Thymus (tissue), 11 donors: ENCODE results near the gene NKAIN2. TPM values are rescaled to one million over a fixed set of nuclear protein-coding genes. Genes with fewer than 3 reads are reported as not detected.

Source experiments
- DNase-seq, 9 donors: peaks; one replicate each; pipeline ENCODE4 v3.0.0-alpha.2; 2013; ENCODE audit warnings: low spot score in 9 of 9, low read depth in 6 of 9, missing footprints in 1 of 9
- H3K27ac ChIP-seq, 2 donors: one replicate each; pipeline ENCODE4 v1.5.1; 2013; ENCODE audit warnings: control low read depth in 1 of 2, low read depth in 1 of 2, low read length in 1 of 2, mild to moderate bottlenecking in 1 of 2, moderate library complexity in 1 of 2
- H3K27me3 ChIP-seq, 2 donors: one replicate each; pipeline ENCODE4 v1.5.1; 2013; ENCODE audit warnings: low read length in 1 of 2; ENCODE audit not compliant: control insufficient read depth in 2 of 2, insufficient read depth in 1 of 2
- H3K36me3 ChIP-seq, 2 donors: one replicate each; pipeline ENCODE4 v1.5.1; 2013; ENCODE audit warnings: low read length in 1 of 2, mild to moderate bottlenecking in 1 of 2, moderate library complexity in 1 of 2; ENCODE audit not compliant: control insufficient read depth in 2 of 2, insufficient read depth in 2 of 2
- H3K4me1 ChIP-seq, 2 donors: one replicate each; pipeline ENCODE4 v1.5.1; 2013; ENCODE audit warnings: low read length in 2 of 2; ENCODE audit not compliant: control insufficient read depth in 2 of 2, insufficient read depth in 2 of 2
- H3K4me3 ChIP-seq, 2 donors: one replicate each; pipeline ENCODE4 v1.5.1; 2013; ENCODE audit warnings: low read length in 2 of 2, control low read depth in 1 of 2, mild to moderate bottlenecking in 1 of 2
- H3K9me3 ChIP-seq, 2 donors: one replicate each; pipeline ENCODE4 v1.5.1; 2013; ENCODE audit warnings: low read length in 1 of 2, mild to moderate bottlenecking in 1 of 2; ENCODE audit not compliant: control insufficient read depth in 2 of 2, insufficient read depth in 1 of 2
- WGBS: extraction: QIAGEN DNeasy Blood & Tissue Kit; methylation state at CpG from one replicate; pipeline ENCODE4 v1.1.7; 2013; 5-methylcytosine and 5-hydroxymethylcytosine counted together
- polyA plus RNA-seq: library from polyadenylated mRNA; stranded (reverse); fragments of 200-250 nt; gene quantifications from one replicate; pipeline ENCODE4 v1.2.3, GENCODE V29; 2013
- total RNA-seq: library from RNA; stranded (reverse); fragments of 120-200 nt; gene quantifications from one replicate; pipeline ENCODE4 v1.2.4, GENCODE V29; 2013
- donor health status: healthy.

Gene NKAIN2
- total and polyA plus RNA-seq, 2 donors, result 1.2 to 2.4 TPM

DNA sequence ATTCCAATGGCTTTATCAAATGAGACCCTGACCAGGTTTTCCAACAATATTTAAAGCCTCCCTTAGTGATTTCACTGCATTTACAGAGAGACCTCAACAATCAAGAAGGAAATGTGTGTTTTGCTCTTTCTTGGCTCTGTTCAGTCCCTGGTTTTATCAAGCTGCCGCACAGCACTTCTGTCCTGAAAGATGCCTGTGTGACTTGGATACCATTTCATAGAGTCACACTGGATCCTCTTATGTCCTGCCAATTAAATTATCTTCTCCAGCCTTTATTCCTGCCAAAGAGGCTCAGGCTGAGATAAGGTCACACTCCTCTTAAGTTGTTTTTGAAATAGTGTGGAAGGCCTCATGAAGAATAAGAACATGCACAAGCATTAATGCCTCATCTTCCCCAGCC is 961.6 kb downstream of the NKAIN2 start:
- DNase-seq, result no peak
- Histone ChIP-seq H3K36me3 (no peaks in the 10 kb centered on the region), H3K9me3 (no peaks in the 10 kb centered on the region), H3K4me1 (no peaks in the 10 kb centered on the region), H3K4me3 (no peak overlapping the region), H3K27ac (no peak overlapping the region), H3K27me3 (no peaks in the 10 kb centered on the region)
- 92% methylated on average over 1 of the region's 1 CpG for WGBS

DNA sequence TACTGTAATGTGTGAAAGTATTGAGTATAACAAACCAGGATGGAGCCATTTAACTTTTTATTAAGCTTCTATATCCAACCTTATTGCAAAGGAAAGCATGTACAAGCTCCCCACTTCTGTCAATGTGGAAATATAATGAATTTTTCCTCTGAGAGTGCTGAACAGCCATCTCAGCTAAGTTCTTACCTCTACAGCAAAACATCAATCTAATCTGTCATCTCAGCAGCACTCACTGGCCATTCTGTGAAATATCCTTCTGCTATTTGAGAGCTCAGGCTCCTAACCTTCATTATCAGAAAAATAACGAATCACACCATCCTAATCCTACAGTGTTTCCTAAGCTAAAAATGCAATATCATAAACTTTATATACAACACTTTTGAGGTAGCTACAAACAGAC is 964.6 kb downstream of the NKAIN2 start:
- 84% methylated on average over 1 of the region's 1 CpG for WGBS
- Histone ChIP-seq H3K4me1 (no peaks in the 10 kb centered on the region), H3K9me3 (no peaks in the 10 kb centered on the region), H3K4me3 (no peak overlapping the region), H3K27me3 (no peaks in the 10 kb centered on the region), H3K36me3 (no peaks in the 10 kb centered on the region), H3K27ac (no peak overlapping the region)
- no peak for DNase-seq

- no peaks in the 10 kb centered on the region for H3K9me3 ChIP-seq
- H3K4me1 ChIP-seq, result no peaks in the 10 kb centered on the region
- H3K27ac ChIP-seq, result no peak overlapping the region
- no peak for DNase-seq
- no peaks in the 10 kb centered on the region for H3K27me3 ChIP-seq
- WGBS, result 89% methylated on average over 1 of the region's 1 CpG
- H3K36me3 ChIP-seq, result no peaks in the 10 kb centered on the region
- H3K4me3 ChIP-seq, result no peak overlapping the region
Measured at GRCh38 chr6:124769811-124770544, 966.3 kb downstream of the NKAIN2 start.

- WGBS, result 91% methylated on average over 3 of the region's 3 CpGs
- Histone ChIP-seq H3K36me3 (no peaks in the 10 kb centered on the region), H3K27me3 (no peaks in the 10 kb centered on the region), H3K4me1 (no peaks in the 10 kb centered on the region), H3K27ac (no peak overlapping the region), H3K4me3 (no peak overlapping the region), H3K9me3 (no peaks in the 10 kb centered on the region)
- DNase-seq, result no peak
Measured at GRCh38 chr6:124770784-124771183, 967.1 kb downstream of the NKAIN2 start.

- H3K27ac ChIP-seq, result no peak overlapping the region
- no peak overlapping the region for H3K4me3 ChIP-seq
- H3K36me3 ChIP-seq, result no peaks in the 10 kb centered on the region
- H3K27me3 ChIP-seq, result no peaks in the 10 kb centered on the region
- WGBS, result 91% methylated on average over 3 of the region's 3 CpGs
- DNase-seq, result no peak
- H3K9me3 ChIP-seq, result no peaks in the 10 kb centered on the region
- no peaks in the 10 kb centered on the region for H3K4me1 ChIP-seq
Measured at GRCh38 chr6:124772733-124773319, 969.2 kb downstream of the NKAIN2 start.

DNA sequence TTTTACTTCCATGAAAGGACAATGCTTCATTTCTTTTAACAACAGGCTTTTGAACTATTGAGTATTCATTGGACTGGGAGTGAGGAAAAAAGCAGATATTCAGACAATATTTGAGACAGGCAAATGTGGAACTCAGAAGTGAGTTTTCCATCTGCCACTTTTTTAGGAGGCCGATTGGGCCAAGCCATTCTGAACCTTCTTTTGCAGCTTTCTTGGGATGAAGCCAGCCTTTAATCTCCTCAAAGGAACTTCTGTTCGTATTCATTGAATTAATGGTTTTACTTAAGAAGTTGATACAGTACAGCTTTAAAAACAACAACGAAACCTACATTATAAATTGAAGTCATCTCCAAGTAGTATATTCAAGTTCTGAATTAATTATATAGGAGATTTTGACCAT is 971.5 kb downstream of the NKAIN2 start:
- no peaks in the 10 kb centered on the region for H3K9me3 ChIP-seq
- no peaks in the 10 kb centered on the region for H3K4me1 ChIP-seq
- 75% methylated on average over 3 of the region's 3 CpGs for WGBS
- no peak overlapping the region for H3K4me3 ChIP-seq
- H3K27me3 ChIP-seq, result no peaks in the 10 kb centered on the region
- H3K27ac ChIP-seq, result no peak overlapping the region
- no peaks in the 10 kb centered on the region for H3K36me3 ChIP-seq
- no peak for DNase-seq

DNA sequence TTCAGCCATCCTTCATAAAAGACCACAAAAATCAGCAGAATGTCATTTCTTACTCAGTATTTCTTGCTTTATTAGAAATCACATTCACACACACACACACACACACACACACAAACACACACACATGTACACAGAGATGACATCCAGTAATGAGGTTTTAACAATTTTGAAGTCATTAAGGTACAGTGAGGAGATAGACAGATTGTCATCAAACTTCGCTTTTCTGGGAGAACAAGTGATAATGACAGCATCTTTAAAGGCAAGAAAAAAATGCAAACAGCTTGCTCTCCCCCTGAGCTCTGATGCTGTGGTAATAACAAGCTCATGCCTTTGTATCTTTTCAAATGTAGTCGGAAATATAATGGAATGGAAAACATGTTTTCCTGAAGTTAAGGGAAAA is 974.2 kb downstream of the NKAIN2 start:
- Histone ChIP-seq H3K36me3 (no peaks in the 10 kb centered on the region), H3K9me3 (no peaks in the 10 kb centered on the region), H3K27me3 (no peaks in the 10 kb centered on the region), H3K27ac (no peak overlapping the region), H3K4me1 (no peaks in the 10 kb centered on the region), H3K4me3 (no peak overlapping the region)
- WGBS, result 95% methylated on average over 2 of the region's 2 CpGs
- DNase-seq, result no peak

DNA sequence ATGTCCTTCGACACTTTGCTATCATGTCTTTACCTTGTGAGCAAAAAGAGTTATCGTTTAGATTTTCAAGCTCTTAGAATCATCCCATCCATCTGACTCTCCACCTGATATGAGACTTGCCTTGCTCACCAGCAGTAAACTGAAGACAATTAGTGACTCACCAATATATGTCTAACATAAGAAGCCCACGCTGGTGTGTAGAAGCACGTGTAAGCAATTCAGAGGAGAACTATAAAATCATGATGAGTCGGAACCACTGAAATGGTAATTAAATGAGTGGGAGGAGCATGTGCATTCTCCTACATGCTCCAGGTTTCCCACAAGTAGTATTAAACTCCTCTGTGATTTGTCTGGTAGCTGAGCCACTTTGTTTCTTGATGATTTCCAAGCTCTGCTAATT is 977.0 kb downstream of the NKAIN2 start:
- H3K27me3 ChIP-seq, result no peaks in the 10 kb centered on the region
- no peak for DNase-seq
- H3K4me1 ChIP-seq, result no peaks in the 10 kb centered on the region
- H3K36me3 ChIP-seq, result no peaks in the 10 kb centered on the region
- no peaks in the 10 kb centered on the region for H3K9me3 ChIP-seq
- H3K27ac ChIP-seq, result no peak overlapping the region
- H3K4me3 ChIP-seq, result no peak overlapping the region
- WGBS, result 95% methylated on average over 5 of the region's 5 CpGs

- H3K27ac ChIP-seq, result no peak overlapping the region
- no peaks in the 10 kb centered on the region for H3K36me3 ChIP-seq
- H3K9me3 ChIP-seq, result no peaks in the 10 kb centered on the region
- no peaks in the 10 kb centered on the region for H3K4me1 ChIP-seq
- WGBS, result 93% methylated on average over 1 of the region's 1 CpG
- no peak for DNase-seq
- H3K27me3 ChIP-seq, result no peaks in the 10 kb centered on the region
- no peak overlapping the region for H3K4me3 ChIP-seq
Measured at GRCh38 chr6:124783344-124783743, 979.7 kb downstream of the NKAIN2 start.
